DND-41 (cell line): ENCODE data around the gene HAPLN3.

Source experiments
- CTCF ChIP-seq: IDR thresholded peaks from 2 replicates; pipeline ENCODE4 v1.5.1; 2012; ENCODE audit warnings: borderline replicate concordance, low read length, moderate library complexity, mild to moderate bottlenecking; ENCODE audit not compliant: poor library complexity, severe bottlenecking; ENCODE audit errors: extremely low read depth
- EZH2 ChIP-seq: IDR thresholded peaks from 3 replicates; pipeline ENCODE4 v1.6.1; 2012; ENCODE audit warnings: borderline replicate concordance, low read depth, mild to moderate bottlenecking, moderate library complexity, low read length, inconsistent platforms; ENCODE audit not compliant: severe bottlenecking

GRCh38 chr15:88918738-88919137 lies 23.4 kb upstream of the HAPLN3 start:
- TF ChIP-seq CTCF (no peak), EZH2 (no peak)
